Activated CD4-positive, alpha-beta T cell treated with anti-CD3 and anti-CD28 coated beads, Interleukin-2, amount 10 ng/mL, durations not matched to agents 24 days and 14 days (primary cell): Measurements from ENCODE around the gene PRDX5. TPM values are rescaled to one million over a fixed set of nuclear protein-coding genes. Genes with fewer than 3 reads are reported as not detected.
A peak's percentile ranks its signal among the peaks of the same experiment; 100 is the strongest.

ENCODE experiments used
- DNase-seq: peaks from one replicate; pipeline ENCODE4 v3.0.0; 2022
- H3K27ac Mint-ChIP-seq: one replicate; pipeline ENCODE4 v1.8.0; 2022; ENCODE audit warnings: mild to moderate bottlenecking, mixed read lengths
- H3K27me3 Mint-ChIP-seq: one replicate; pipeline ENCODE4 v1.8.0; 2022; ENCODE audit warnings: mixed read lengths
- H3K36me3 Mint-ChIP-seq: one replicate; pipeline ENCODE4 v1.8.0; 2022; ENCODE audit warnings: low read depth, mild to moderate bottlenecking, mixed read lengths
- H3K4me1 Mint-ChIP-seq: one replicate; pipeline ENCODE4 v1.8.0; 2021; ENCODE audit warnings: mixed read lengths
- H3K4me3 Mint-ChIP-seq: one replicate; pipeline ENCODE4 v1.8.0; 2022; ENCODE audit warnings: mild to moderate bottlenecking, moderate library complexity, mixed read lengths
- H3K9me3 Mint-ChIP-seq: one replicate; pipeline ENCODE4 v1.8.0; 2021; ENCODE audit warnings: mixed read lengths
- intact Hi-C: fragments of 100-400 bp; cut with micrococcal nuclease; formaldehyde crosslinking; loops from one replicate; pipeline ENCODE4 v1.15.1; 2023
- total RNA-seq: library from RNA; stranded (reverse); gene quantifications from 2 replicates; pipeline ENCODE4 v1.2.3, GENCODE V29; 2022

The PRDX5 gene
- total RNA-seq, 1 donor from 2014 or later = 98.0 TPM

GRCh38 chr11:64295760-64296159 lies 22.2 kb upstream of the PRDX5 start:
- Mint-ChIP-seq H3K4me1 (peaks cover 15% of the 10 kb centered on the region), H3K9me3 (no peaks in the 10 kb centered on the region), H3K27ac (no peak overlapping the region), H3K36me3 (peaks cover 3% of the 10 kb centered on the region), H3K27me3 (peaks cover 77% of the 10 kb centered on the region), H3K4me3 (no peak overlapping the region)
- DNase-seq = no peak
- intact Hi-C loops = no loop called here

GRCh38 chr11:64296236-64296635 lies 21.7 kb upstream of the PRDX5 start:
- Mint-ChIP-seq H3K36me3 (peaks cover 2% of the 10 kb centered on the region), H3K4me3 (no peak overlapping the region), H3K27ac (no peak overlapping the region), H3K4me1 (peaks cover 17% of the 10 kb centered on the region), H3K9me3 (no peaks in the 10 kb centered on the region), H3K27me3 (peaks cover 78% of the 10 kb centered on the region)
- intact Hi-C loops = no loop called here
- no peak for DNase-seq

GRCh38 chr11:64296830-64297698 lies 20.9 kb upstream of the PRDX5 start:
- Mint-ChIP-seq H3K4me3 (no peak overlapping the region), H3K4me1 (peaks cover 17% of the 10 kb centered on the region), H3K27ac (no peak overlapping the region), H3K36me3 (peaks cover 2% of the 10 kb centered on the region), H3K9me3 (no peaks in the 10 kb centered on the region), H3K27me3 (peaks cover 81% of the 10 kb centered on the region)
- intact Hi-C loops = no loop called here
- DNase-seq = peak; percentile 59

- H3K9me3 Mint-ChIP-seq = no peaks in the 10 kb centered on the region
- peaks cover 14% of the 10 kb centered on the region for H3K4me1 Mint-ChIP-seq
- intact Hi-C loops = no loop called here
- peaks cover 2% of the 10 kb centered on the region for H3K36me3 Mint-ChIP-seq
- H3K27ac Mint-ChIP-seq = no peak overlapping the region
- peak; percentile 59 for DNase-seq
- peaks cover 78% of the 10 kb centered on the region for H3K27me3 Mint-ChIP-seq
- H3K4me3 Mint-ChIP-seq = no peak overlapping the region
Measured at GRCh38 chr11:64297699-64298358, 20.1 kb upstream of the PRDX5 start.

GRCh38 chr11:64298966-64299846 lies 18.7 kb upstream of the PRDX5 start:
- H3K9me3 Mint-ChIP-seq = no peaks in the 10 kb centered on the region
- peaks cover 64% of the 10 kb centered on the region for H3K27me3 Mint-ChIP-seq
- no peak overlapping the region for H3K27ac Mint-ChIP-seq
- H3K36me3 Mint-ChIP-seq = peaks cover 2% of the 10 kb centered on the region
- DNase-seq = peak; percentile 70
- intact Hi-C loops = no loop called here
- peak overlapping the region; percentile 76 for H3K4me3 Mint-ChIP-seq
- peaks cover 21% of the 10 kb centered on the region for H3K4me1 Mint-ChIP-seq

- peak within 1 kb of the TSS; percentile 8 for H3K27ac Mint-ChIP-seq
- peak within 1 kb of the TSS; percentile 76 for H3K4me3 Mint-ChIP-seq
- intact Hi-C loops = loop anchor here (1.0 to 10.0 kb wide), 4 partner anchors 8 to 325 kb away; partner anchors contain the start of gene COX8A
- H3K36me3 Mint-ChIP-seq = peaks cover 2% of the 10 kb centered on the region
- peak; percentile 74 for DNase-seq
- H3K27me3 Mint-ChIP-seq = peaks cover 56% of the 10 kb centered on the region
- peaks cover 22% of the 10 kb centered on the region for H3K4me1 Mint-ChIP-seq
- no peaks in the 10 kb centered on the region for H3K9me3 Mint-ChIP-seq
Measured at GRCh38 chr11:64299847-64300648, 17.9 kb upstream of the PRDX5 start, which contains the start of gene CATSPERZ. Gene CATSPERZ (plus strand): TSS chr11:64300358. CDS start chr11:64300411, 53 bp downstream.

- H3K36me3 Mint-ChIP-seq = peaks cover 15% of the 10 kb centered on the region
- H3K27me3 Mint-ChIP-seq = peaks cover 24% of the 10 kb centered on the region
- H3K27ac Mint-ChIP-seq = peak overlapping the region; percentile 37
- peak overlapping the region; percentile 89 for H3K4me3 Mint-ChIP-seq
- no peak for DNase-seq
- peaks cover 26% of the 10 kb centered on the region for H3K4me1 Mint-ChIP-seq
- intact Hi-C loops = loop anchor here (1.0 to 10.0 kb wide), 5 partner anchors 18 to 329 kb away; partner anchors contain the start of genes CCDC88B, COX8A, GPR137 and NUDT22
- H3K9me3 Mint-ChIP-seq = no peaks in the 10 kb centered on the region
Measured at GRCh38 chr11:64303109-64304031, 14.6 kb upstream of the PRDX5 start.

- DNase-seq = no peak
- H3K27ac Mint-ChIP-seq = peak overlapping the region; percentile 99
Measured at GRCh38 chr11:64304032-64304315, 13.9 kb upstream of the PRDX5 start.

GRCh38 chr11:64304316-64305072 lies 13.4 kb upstream of the PRDX5 start:
- peaks cover 15% of the 10 kb centered on the region for H3K36me3 Mint-ChIP-seq
- H3K9me3 Mint-ChIP-seq = no peaks in the 10 kb centered on the region
- peaks cover 26% of the 10 kb centered on the region for H3K4me1 Mint-ChIP-seq
- H3K27me3 Mint-ChIP-seq = peaks cover 17% of the 10 kb centered on the region
- peak; percentile 98 for DNase-seq
- intact Hi-C loops = loop anchor here (1.0 to 10.0 kb wide), 11 partner anchors 13 to 473 kb away; partner anchors contain the start of genes CCDC88B, COX8A, FERMT3 and GPR137
- peak overlapping the region; percentile 89 for H3K4me3 Mint-ChIP-seq
- H3K27ac Mint-ChIP-seq = peak overlapping the region; percentile 99

More at GRCh38 chr11:64304032-64304315, 13.9 kb upstream of the PRDX5 start:
- H3K27me3 Mint-ChIP-seq = peaks cover 19% of the 10 kb centered on the region
- intact Hi-C loops = loop anchor here (1.0 to 10.0 kb wide), 5 partner anchors 19 to 329 kb away; partner anchors contain the start of genes CCDC88B, COX8A, GPR137 and NUDT22
- H3K9me3 Mint-ChIP-seq = no peaks in the 10 kb centered on the region
- peaks cover 15% of the 10 kb centered on the region for H3K36me3 Mint-ChIP-seq
- peaks cover 26% of the 10 kb centered on the region for H3K4me1 Mint-ChIP-seq
- peak overlapping the region; percentile 89 for H3K4me3 Mint-ChIP-seq

GRCh38 chr11:64305075-64305690 lies 12.7 kb upstream of the PRDX5 start, which contains the start of gene ESRRA:
Gene ESRRA (plus strand): TSS chr11:64305524. CDS start chr11:64307180, 1,656 bp downstream.
- H3K36me3 Mint-ChIP-seq = peaks cover 17% of the 10 kb centered on the region
- H3K27me3 Mint-ChIP-seq = peaks cover 12% of the 10 kb centered on the region
- H3K9me3 Mint-ChIP-seq = no peaks in the 10 kb centered on the region
- peak; percentile 100 for DNase-seq
- peak within 1 kb of the TSS; percentile 99 for H3K27ac Mint-ChIP-seq
- peaks cover 26% of the 10 kb centered on the region for H3K4me1 Mint-ChIP-seq
- H3K4me3 Mint-ChIP-seq = peak within 1 kb of the TSS; percentile 94
- intact Hi-C loops = loop anchor here (1.0 to 10.0 kb wide), 9 partner anchors 12 to 472 kb away; partner anchors contain the start of genes CCDC88B, COX8A, FERMT3 and NUDT22
